ENCODE data around the gene VSIR. TPM values are rescaled to one million over a fixed set of nuclear protein-coding genes. Genes with fewer than 3 reads are reported as not detected.
A peak's percentile ranks its signal among the peaks of the same experiment; 100 is the strongest.

VSIR gene
- total and polyA plus RNA-seq, 9 of the 15 experiments (the other 6 are each of a cell fraction or from before 2014, with no cell fraction given), result 0.14 to 20.5 (median 9.3) TPM

- peak; percentile 56 for TF ChIP-seq HCFC1 (IDR thresholded peaks at IDR 0.05; ENCODE audit: low read depth, low read length)
- peak; percentile 65; the same call in 1 of the 2 replicates for TF ChIP-seq E2F3 (CRISPR knock-in tag; IDR thresholded peaks at IDR 0.05)
- TF ChIP-seq RAD21 (CRISPR knock-in tag; conservative IDR thresholded peaks at IDR 0.05 in 1 of 2, IDR thresholded peaks at IDR 0.05 in 1 of 2), result peak; percentile 84 to 85
- TF ChIP-seq SIN3A (IDR thresholded peaks at IDR 0.05; ENCODE audit: borderline replicate concordance in 2 of 2, control insufficient read depth in 1 of 2, low read depth in 2 of 2, low read length in 2 of 2), result peak in 1 of 2 experiments; percentile 32; a peak in 1 of 4 replicates
- TF ChIP-seq AFF4 (CRISPR knock-in tag; IDR thresholded peaks at IDR 0.05), result peak; percentile 94
- peak; percentile 84 for TF ChIP-seq SMC3 (conservative IDR thresholded peaks at IDR 0.05; ENCODE audit: insufficient read depth, low read depth, low read length)
- TF ChIP-seq ZBTB1 (CRISPR knock-in tag; IDR thresholded peaks at IDR 0.05; ENCODE audit: borderline replicate concordance, low read depth), result 0 out of 2 replicates have a peak, but pooled peaks have one; percentile 72
- TF ChIP-seq CTBP1 (IDR thresholded peaks at IDR 0.05; ENCODE audit: borderline replicate concordance), result peak; percentile 91
- TF ChIP-seq KAT7 (CRISPR knock-in tag; IDR thresholded peaks at IDR 0.05; ENCODE audit: borderline replicate concordance), result peak; percentile 93; the same call in 1 of the 2 replicates
- TF ChIP-seq CTCFL (IDR thresholded peaks at IDR 0.05; ENCODE audit: borderline replicate concordance, insufficient read depth, low read depth, low read length, poor library complexity, severe bottlenecking), result peak; percentile 94
- peak in 1 of 2 experiments; percentile 84; a peak in 3 of 4 replicates for TF ChIP-seq NONO (IDR thresholded peaks at IDR 0.05; ENCODE audit: low read depth in 2 of 2, low read length in 1 of 2)
- TF ChIP-seq RBBP5 (IDR thresholded peaks at IDR 0.05; ENCODE audit: borderline replicate concordance, insufficient read depth, low read length, poor library complexity, severe bottlenecking), result peak; percentile 43
- 0 out of 2 replicates have a peak, but pooled peaks have one; percentile 80 for TF ChIP-seq STAT6 (CRISPR knock-in tag; IDR thresholded peaks at IDR 0.05)
- peak; percentile 31; the same call in 1 of the 2 replicates for TF ChIP-seq JUN (IDR thresholded peaks at IDR 0.05; ENCODE audit: borderline replicate concordance, low read depth, low read length)
- TF ChIP-seq JUN (CRISPR knock-in tag; IDR thresholded peaks at IDR 0.05; ENCODE audit: borderline replicate concordance), result peak; percentile 67; the same call in 1 of the 2 replicates
- TF ChIP-seq BHLHE40 (IDR thresholded peaks at IDR 0.05; ENCODE audit: low read length), result peak; percentile 68
These were observed at the start of gene VSIR (continued) for GRCh38 chr10:71773221-71773971.
